ENCODE data around the gene PID1. TPM values are rescaled to one million over a fixed set of nuclear protein-coding genes. Genes with fewer than 3 reads are reported as not detected.

The PID1 gene
- total RNA-seq, 1 experiment from 2014 or later: 0.15 TPM

GRCh38 chr2:229164545-229165249 is 106.4 kb downstream of the PID1 start:
- H3K4me2 ChIP-seq (ENCODE audit: low read length): no peak overlapping the region
- no peak overlapping the region for H3K4me3 ChIP-seq (replicated peaks in 1 of 2; ENCODE audit: low read depth in 1 of 2, low read length in 2 of 2)
- no peaks in the 10 kb centered on the region for H3K27me3 ChIP-seq (ENCODE audit: insufficient read depth, low read length)
- no peaks in the 10 kb centered on the region for H3K9me2 ChIP-seq (ENCODE audit: insufficient read depth)
- no peak overlapping the region for H3K27ac ChIP-seq (ENCODE audit: low read depth, low read length)
- no peaks in the 10 kb centered on the region for H3K4me1 ChIP-seq (ENCODE audit: control insufficient read depth in 1 of 2, insufficient read depth in 2 of 2, low read length in 2 of 2)
- BruUV-seq (replicated peaks): no TSS peak
- intact Hi-C loops (cut with micrococcal nuclease): no loop called here
- no peaks in the 10 kb centered on the region for H3K9me3 ChIP-seq (ENCODE audit: control insufficient read depth in 1 of 2, insufficient read depth in 1 of 2, low read depth in 1 of 2, low read length in 2 of 2)
- RAD21 ChIA-PET (ENCODE audit: low non-redundant PET in 1 of 2, low total read pairs in 2 of 2, uncharacterized antibody in 2 of 2, unreplicated experiment in 2 of 2): no interaction called here
- DNase-seq (ENCODE audit: low read depth, low spot score): no peak
- no peak for ATAC-seq
- H4K20me1 ChIP-seq (ENCODE audit: insufficient read depth): no peaks in the 10 kb centered on the region
- H2AFZ ChIP-seq (ENCODE audit: low read depth, low read length, poor library complexity, severe bottlenecking): no peak overlapping the region
- TF ChIP-seq YY1 (IDR thresholded peaks at IDR 0.05; ENCODE audit: extremely low read depth, insufficient replicate concordance, low read depth, low read length) (no peak), POLR2AphosphoS5 (IDR thresholded peaks at IDR 0.05; ENCODE audit: low read depth, low read length) (no peak), JUND (IDR thresholded peaks at IDR 0.05) (no peak), POLR2A (IDR thresholded peaks at IDR 0.05; ENCODE audit: borderline replicate concordance, extremely low read depth, insufficient read depth, insufficient read length) (no peak), EGR1 (IDR thresholded peaks at IDR 0.05; ENCODE audit: low read depth) (no peak), SRF (IDR thresholded peaks at IDR 0.05; ENCODE audit: low read depth) (no peak), ELF1 (IDR thresholded peaks at IDR 0.05; ENCODE audit: borderline replicate concordance, low read depth) (no peak), EZH2 (IDR thresholded peaks at IDR 0.05) (no peak), FOSL1 (IDR thresholded peaks at IDR 0.05; ENCODE audit: low read depth) (no peak), ZNF274 (IDR thresholded peaks at IDR 0.05; ENCODE audit: low read depth, low read length) (no peak), ATF3 (IDR thresholded peaks at IDR 0.05) (no peak), CBX3 (IDR thresholded peaks at IDR 0.05; ENCODE audit: low read depth) (no peak), CTCF (IDR thresholded peaks at IDR 0.05 in 2 of 3, conservative IDR thresholded peaks at IDR 0.05 in 1 of 3; ENCODE audit: borderline replicate concordance in 1 of 3, insufficient read depth in 1 of 3, low read depth in 2 of 3, low read length in 2 of 3) (no peak)
- no peak overlapping the region for H3K9ac ChIP-seq (ENCODE audit: low read length)
- POLR2A ChIA-PET: no interaction called here
- no peaks in the 10 kb centered on the region for H3K36me3 ChIP-seq (ENCODE audit: control insufficient read depth in 1 of 2, insufficient read depth in 2 of 2, low read length in 2 of 2)
- CTCF ChIA-PET: no interaction called here
- H3K79me2 ChIP-seq (ENCODE audit: insufficient read depth, low read length): no peaks in the 10 kb centered on the region

All from HCT116 (cell line).